ENCODE measurements around the gene OR10J4. TPM values are rescaled to one million over a fixed set of nuclear protein-coding genes. Genes with fewer than 3 reads are reported as not detected.

Gene OR10J4
- total RNA-seq (2022; extraction: Qiagen RNA extraction), result not detected in 5 replicates

GRCh38 chr1:159431904-159432303 is at the start of gene OR10J4:
OR10J4 (plus strand) TSS chr1:159432204.

GRCh38 chr1:159439422-159439821 is 7.4 kb downstream of the OR10J4 start, which contains the start of gene OR10J1:
OR10J1 (plus strand) TSS chr1:159439722; CDS start chr1:159439792, 70 bp downstream.

Other genes starting within 250 kb of the OR10J4 start
- gene ACKR1, start 227.3 kb upstream of the OR10J4 start, total RNA-seq (2022; extraction: Qiagen RNA extraction), result 0.10 to 0.12 TPM in 2 of 5 replicates, not detected in the others
- not detected in 5 replicates for gene FCER1A, start 129.9 kb upstream of the OR10J4 start, total RNA-seq (2022; extraction: Qiagen RNA extraction)
- gene OR10J1, start 7.5 kb downstream of the OR10J4 start, total RNA-seq (2022; extraction: Qiagen RNA extraction), result not detected in 5 replicates
- not detected in 5 replicates for gene OR10J5, start 103.8 kb downstream of the OR10J4 start, total RNA-seq (2022; extraction: Qiagen RNA extraction)
- gene APCS, start 155.6 kb downstream of the OR10J4 start, total RNA-seq (2022; extraction: Qiagen RNA extraction), result not detected in 5 replicates

Data from A549 treated with AZD2906 at 1 μM for 4 hours (cell line).